ENCODE data around the gene CTSF.
"Not testable (repeated sequence)": the region's sequence is repeated elsewhere in the genome, so short reads cannot be mapped to it uniquely, and the experiment has no call there.

Gene CTSF

GRCh38 chr11:66589315-66589714 lies 20.9 kb upstream of the CTSF start:
- DNase-seq, result not testable (repeated sequence)

- no peak for DNase-seq
Measured at GRCh38 chr11:66586136-66586535, 17.7 kb upstream of the CTSF start.

GRCh38 chr11:66585447-66585846 lies 17.0 kb upstream of the CTSF start:
- DNase-seq, result not testable (repeated sequence)

GRCh38 chr11:66582565-66583147 lies 14.2 kb upstream of the CTSF start:
- DNase-seq, result not testable (repeated sequence)

GRCh38 chr11:66581261-66581660 lies 12.9 kb upstream of the CTSF start:
- no peak for DNase-seq

GRCh38 chr11:66580803-66581202 lies 12.4 kb upstream of the CTSF start:
- DNase-seq, result no peak

GRCh38 chr11:66579017-66579606 lies 10.7 kb upstream of the CTSF start:
- DNase-seq, result peak; percentile 88 to 92

GRCh38 chr11:66570850-66571180 lies 2.4 kb upstream of the CTSF start:
- no peak for DNase-seq

GRCh38 chr11:66570079-66570849 lies 1.9 kb upstream of the CTSF start:
- DNase-seq, result no peak

GRCh38 chr11:66569076-66569475 lies 670 bp upstream of the CTSF start:
- no peak for DNase-seq

- DNase-seq, result no peak
Measured at GRCh38 chr11:66567787-66568123, 651 bp downstream of the CTSF start.

- no peak for DNase-seq
Measured at GRCh38 chr11:66566221-66566620, 2.2 kb downstream of the CTSF start.

- DNase-seq, result no peak
Measured at GRCh38 chr11:66564984-66565383, 3.4 kb downstream of the CTSF start.

GRCh38 chr11:66564538-66564937 lies 3.9 kb downstream of the CTSF start:
- DNase-seq, result no peak

GRCh38 chr11:66563832-66564231 lies 4.6 kb downstream of the CTSF start:
- DNase-seq, result no peak

GRCh38 chr11:66562907-66563583 lies 5.4 kb downstream of the CTSF start:
- no peak for DNase-seq

GRCh38 chr11:66562275-66562674 lies 6.1 kb downstream of the CTSF start:
- DNase-seq, result no peak

- DNase-seq, result no peak
Measured at GRCh38 chr11:66561975-66562248, 6.5 kb downstream of the CTSF start.

- DNase-seq, result no peak
Measured at GRCh38 chr11:66561178-66561974, 7.0 kb downstream of the CTSF start.

- no peak for DNase-seq
Measured at GRCh38 chr11:66559866-66560676, 8.3 kb downstream of the CTSF start.

- peak; percentile 36 to 46 for DNase-seq
Measured at GRCh38 chr11:66559142-66559865, 9.1 kb downstream of the CTSF start.
